PC-9 (cell line): Measurements from ENCODE around the gene ABL1. TPM values are rescaled to one million over a fixed set of nuclear protein-coding genes. Genes with fewer than 3 reads are reported as not detected.

Experiments
- BruUV-seq: library from RNA; stranded (reverse); fragments of 400-500 nt; replicated peaks from 2 replicates; lab custom pipeline; 2021; lab: Mats Ljungman, UMichigan
- CTCF ChIA-PET: fragments of 300-600 bp; sonication (Branson Sonifier 250); formaldehyde crosslinking; loops from one replicate; lab custom pipeline; 2022; ENCODE audit warnings: antibody characterized with exemption; lab: Charles Lee
- POLR2A ChIA-PET: fragments of 300-600 bp; sonication (Branson Sonifier 250); formaldehyde crosslinking; loops from one replicate; lab custom pipeline; 2022; ENCODE audit warnings: antibody characterized with exemption; ENCODE audit not compliant: unreplicated experiment; lab: Charles Lee
- DNase-seq, 2 experiments: peaks; one replicate each; pipeline versions ENCODE4 v3.0.0 to v3.0.0-alpha.2; 2015 to 2022; ENCODE audit warnings: mixed read lengths in 1 of 2
- H2AFZ ChIP-seq: fragments of 200-600 bp; sonication (generic); 2 replicates; pipeline ENCODE4 v1.8.1; 2017; ENCODE audit warnings: antibody characterized with exemption
- H3F3A ChIP-seq: fragments of 200-600 bp; sonication (generic); 2 replicates; pipeline ENCODE4 v1.8.1; 2017; ENCODE audit warnings: antibody characterized with exemption, mild to moderate bottlenecking, low read depth; ENCODE audit not compliant: insufficient read depth
- H3K27ac ChIP-seq: fragments of 200-600 bp; sonication (generic); 2 replicates; pipeline ENCODE4 v1.6.1; 2016; ENCODE audit warnings: mixed run types
- H3K27me3 ChIP-seq: fragments of 200-600 bp; sonication (generic); 2 replicates; pipeline ENCODE4 v1.6.1; 2016; ENCODE audit warnings: low read depth, mixed run types; ENCODE audit not compliant: insufficient read depth
- H3K36me3 ChIP-seq: fragments of 200-600 bp; sonication (generic); 2 replicates; pipeline ENCODE4 v1.6.1; 2016; ENCODE audit warnings: low read depth, mixed run types
- H3K4me1 ChIP-seq: fragments of 200-600 bp; sonication (generic); replicated peaks from 2 replicates; pipeline ENCODE4 v1.6.1; 2016; ENCODE audit warnings: mixed run types; ENCODE audit not compliant: insufficient read depth
- H3K4me2 ChIP-seq: fragments of 200-600 bp; sonication (generic); 2 replicates; pipeline ENCODE4 v1.6.1; 2017; ENCODE audit warnings: mixed run types
- H3K4me3 ChIP-seq: fragments of 200-600 bp; sonication (generic); 2 replicates; pipeline ENCODE4 v1.6.1; 2016; ENCODE audit warnings: mixed run types
- H3K79me2 ChIP-seq: fragments of 200-600 bp; sonication (generic); 2 replicates; pipeline ENCODE4 v1.6.1; 2017; ENCODE audit warnings: low read depth, mixed run types
- H3K9me2 ChIP-seq: fragments of 200-600 bp; sonication (generic); 2 replicates; pipeline ENCODE4 v1.8.1; 2017; ENCODE audit warnings: mild to moderate bottlenecking; ENCODE audit not compliant: insufficient read depth
- H3K9me3 ChIP-seq: fragments of 200-600 bp; sonication (generic); 2 replicates; pipeline ENCODE4 v1.8.1; 2016; ENCODE audit warnings: low read depth; ENCODE audit not compliant: insufficient read depth
- H4K20me1 ChIP-seq: fragments of 200-600 bp; sonication (generic); 2 replicates; pipeline ENCODE4 v1.8.1; 2017; ENCODE audit not compliant: insufficient read depth
- EZH2 ChIP-seq: fragments of 200-600 bp; sonication (generic); IDR thresholded peaks from 2 replicates; pipeline ENCODE4 v1.8.0; 2017; ENCODE audit warnings: antibody characterized with exemption, low read depth
- intact Hi-C: fragments of 100-400 bp; cut with micrococcal nuclease; formaldehyde crosslinking; loops from one replicate; pipeline ENCODE4 v1.10.0; 2022; ENCODE audit not compliant: unreplicated experiment
- total RNA-seq: library from RNA; stranded (reverse); gene quantifications from 2 replicates; pipeline ENCODE4 v1.2.3, GENCODE V29; 2021
- TF ChIP-seq, protein P1 (sequence below): fragments of 200-600 bp; sonication (generic); conservative IDR thresholded peaks from 2 replicates; pipeline ENCODE4 v1.6.1; 2017; ENCODE audit warnings: mixed run types, antibody characterized with exemption, mild to moderate bottlenecking, moderate library complexity

ABL1 gene
- total RNA-seq, 1 experiment from 2014 or later: 54.8 TPM

DNA sequence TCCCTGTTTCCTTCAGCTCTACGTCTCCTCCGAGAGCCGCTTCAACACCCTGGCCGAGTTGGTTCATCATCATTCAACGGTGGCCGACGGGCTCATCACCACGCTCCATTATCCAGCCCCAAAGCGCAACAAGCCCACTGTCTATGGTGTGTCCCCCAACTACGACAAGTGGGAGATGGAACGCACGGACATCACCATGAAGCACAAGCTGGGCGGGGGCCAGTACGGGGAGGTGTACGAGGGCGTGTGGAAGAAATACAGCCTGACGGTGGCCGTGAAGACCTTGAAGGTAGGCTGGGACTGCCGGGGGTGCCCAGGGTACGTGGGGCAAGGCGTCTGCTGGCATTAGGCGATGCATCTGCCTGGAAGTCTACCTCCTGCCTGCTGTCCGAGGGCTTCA is 27.7 kb downstream of the ABL1 start:
- H3F3A ChIP-seq: peaks cover 7% of the 10 kb centered on the region; the same call in 1 of the 2 replicates
- no peaks in the 10 kb centered on the region for H3K9me3 ChIP-seq
- H2AFZ ChIP-seq: no peak overlapping the region
- H3K27me3 ChIP-seq: no peaks in the 10 kb centered on the region
- H4K20me1 ChIP-seq: peaks cover 19% of the 10 kb centered on the region; the same call in 1 of the 2 replicates
- BruUV-seq: no TSS peak
- no peak overlapping the region for H3K4me2 ChIP-seq
- H3K79me2 ChIP-seq: no peaks in the 10 kb centered on the region
- no peaks in the 10 kb centered on the region for H3K4me1 ChIP-seq
- CTCF ChIA-PET: interaction anchor here (0.5 to 1.5 kb wide), 3 partner anchors 91 to 179 kb away, joined by 3 to 4 read pairs (median 3); no protein-coding TSS in a partner anchor
- no peak for TF ChIP-seq EZH2
- TF ChIP-seq, protein P1, sequence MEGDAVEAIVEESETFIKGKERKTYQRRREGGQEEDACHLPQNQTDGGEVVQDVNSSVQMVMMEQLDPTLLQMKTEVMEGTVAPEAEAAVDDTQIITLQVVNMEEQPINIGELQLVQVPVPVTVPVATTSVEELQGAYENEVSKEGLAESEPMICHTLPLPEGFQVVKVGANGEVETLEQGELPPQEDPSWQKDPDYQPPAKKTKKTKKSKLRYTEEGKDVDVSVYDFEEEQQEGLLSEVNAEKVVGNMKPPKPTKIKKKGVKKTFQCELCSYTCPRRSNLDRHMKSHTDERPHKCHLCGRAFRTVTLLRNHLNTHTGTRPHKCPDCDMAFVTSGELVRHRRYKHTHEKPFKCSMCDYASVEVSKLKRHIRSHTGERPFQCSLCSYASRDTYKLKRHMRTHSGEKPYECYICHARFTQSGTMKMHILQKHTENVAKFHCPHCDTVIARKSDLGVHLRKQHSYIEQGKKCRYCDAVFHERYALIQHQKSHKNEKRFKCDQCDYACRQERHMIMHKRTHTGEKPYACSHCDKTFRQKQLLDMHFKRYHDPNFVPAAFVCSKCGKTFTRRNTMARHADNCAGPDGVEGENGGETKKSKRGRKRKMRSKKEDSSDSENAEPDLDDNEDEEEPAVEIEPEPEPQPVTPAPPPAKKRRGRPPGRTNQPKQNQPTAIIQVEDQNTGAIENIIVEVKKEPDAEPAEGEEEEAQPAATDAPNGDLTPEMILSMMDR: no peak
- DNase-seq: no peak
- H3K36me3 ChIP-seq: no peaks in the 10 kb centered on the region
- POLR2A ChIA-PET: interaction anchor here (0.6 kb wide), 1 partner anchor 124 kb away, joined by 3 read pairs; no protein-coding TSS in a partner anchor
- no peaks in the 10 kb centered on the region for H3K9me2 ChIP-seq
- intact Hi-C loops: loop anchor here (1.0 kb wide), 2 partner anchors 91 to 155 kb away; no protein-coding TSS in a partner anchor
- no peak overlapping the region for H3K27ac ChIP-seq
- H3K4me3 ChIP-seq: no peak overlapping the region

DNA sequence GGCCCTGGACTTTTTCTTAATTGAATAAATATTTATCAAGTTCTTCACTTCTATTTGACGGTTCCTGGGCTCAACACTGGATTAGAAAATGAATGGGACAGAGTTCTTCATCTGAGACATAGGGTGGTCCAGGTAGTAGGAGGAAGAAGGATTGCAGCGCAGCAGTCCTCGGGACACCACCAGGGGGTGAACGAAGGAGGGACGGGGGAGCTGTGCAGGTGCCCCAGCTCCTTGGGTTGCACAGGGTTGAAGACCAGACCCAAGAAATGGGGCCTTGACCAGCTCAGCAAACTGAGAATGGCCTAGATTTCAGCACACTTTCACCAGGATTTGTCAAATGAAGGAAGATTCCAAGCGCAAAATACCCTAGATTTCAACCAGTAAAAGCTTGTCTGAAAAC is 29.5 kb downstream of the ABL1 start:
- Histone ChIP-seq H4K20me1 (peaks cover 27% of the 10 kb centered on the region; the same call in 1 of the 2 replicates), H3K27me3 (no peaks in the 10 kb centered on the region), H3K36me3 (no peaks in the 10 kb centered on the region), H3K9me3 (no peaks in the 10 kb centered on the region), H3K27ac (no peak overlapping the region), H3K4me2 (no peak overlapping the region), H3K4me3 (no peak overlapping the region), H3K4me1 (no peaks in the 10 kb centered on the region), H3K79me2 (no peaks in the 10 kb centered on the region), H3K9me2 (no peaks in the 10 kb centered on the region), H2AFZ (no peak overlapping the region), H3F3A (peaks cover 12% of the 10 kb centered on the region; the same call in 1 of the 2 replicates)
- intact Hi-C loops: no loop called here
- ChIA-PET CTCF (interaction anchor here (0.6 kb wide), 1 partner anchor 93 kb away, joined by 5 read pairs; no protein-coding TSS in a partner anchor), POLR2A (no interaction called here)
- TF ChIP-seq, protein P1: no peak
- no peak for TF ChIP-seq EZH2
- DNase-seq: no peak
- no TSS peak for BruUV-seq

DNA sequence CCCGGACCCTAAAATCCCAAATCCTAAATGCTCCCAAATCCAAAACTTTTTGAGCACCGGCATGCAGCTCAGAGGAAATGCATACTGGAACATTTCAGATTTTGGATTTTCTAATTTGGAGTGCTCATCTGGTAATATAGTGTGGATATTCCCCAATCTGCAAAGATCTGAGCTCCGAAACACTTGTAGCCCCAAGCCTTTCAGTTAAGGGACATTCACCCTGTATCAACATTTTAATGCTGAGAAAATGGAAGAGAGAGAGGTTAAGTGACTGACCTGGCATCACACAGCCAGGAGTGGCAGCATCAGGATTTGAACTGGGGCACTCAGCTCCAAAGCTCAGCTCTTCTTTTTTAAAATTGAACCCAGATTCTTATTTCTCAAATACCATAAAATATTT is 30.9 kb downstream of the ABL1 start:
- Histone ChIP-seq H3K9me2 (no peaks in the 10 kb centered on the region), H2AFZ (no peak overlapping the region), H3K9me3 (no peaks in the 10 kb centered on the region), H3K27ac (no peak overlapping the region), H3K36me3 (no peaks in the 10 kb centered on the region), H4K20me1 (peaks cover 34% of the 10 kb centered on the region), H3F3A (peaks cover 12% of the 10 kb centered on the region; the same call in 1 of the 2 replicates), H3K27me3 (no peaks in the 10 kb centered on the region), H3K4me3 (no peak overlapping the region), H3K4me1 (no peaks in the 10 kb centered on the region), H3K4me2 (no peak overlapping the region), H3K79me2 (no peaks in the 10 kb centered on the region)
- ChIA-PET CTCF (interaction anchor here (0.5 to 2.2 kb wide), 10 partner anchors 30 to 681 kb away, joined by 3 to 25 read pairs (median 5); no protein-coding TSS in a partner anchor), POLR2A (interaction anchor here (0.6 kb wide), 1 partner anchor 51 kb away, joined by 3 read pairs; no protein-coding TSS in a partner anchor)
- no peak for TF ChIP-seq EZH2
- TF ChIP-seq, protein P1: no peak
- DNase-seq: peak in 1 of 2 experiments; percentile 21
- no TSS peak for BruUV-seq
- intact Hi-C loops: loop anchor here (1.0 to 5.0 kb wide), 5 partner anchors 75 to 404 kb away; no protein-coding TSS in a partner anchor
